Iris pigment epithelial cell (primary cell): ENCODE data around the gene CDCA5.

ENCODE experiments used
- DNase-seq: peaks from one replicate; pipeline ENCODE4 v3.0.0-alpha.2; 2011; ENCODE audit warnings: low read depth

The CDCA5 gene, protein sequence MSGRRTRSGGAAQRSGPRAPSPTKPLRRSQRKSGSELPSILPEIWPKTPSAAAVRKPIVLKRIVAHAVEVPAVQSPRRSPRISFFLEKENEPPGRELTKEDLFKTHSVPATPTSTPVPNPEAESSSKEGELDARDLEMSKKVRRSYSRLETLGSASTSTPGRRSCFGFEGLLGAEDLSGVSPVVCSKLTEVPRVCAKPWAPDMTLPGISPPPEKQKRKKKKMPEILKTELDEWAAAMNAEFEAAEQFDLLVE

DNA sequence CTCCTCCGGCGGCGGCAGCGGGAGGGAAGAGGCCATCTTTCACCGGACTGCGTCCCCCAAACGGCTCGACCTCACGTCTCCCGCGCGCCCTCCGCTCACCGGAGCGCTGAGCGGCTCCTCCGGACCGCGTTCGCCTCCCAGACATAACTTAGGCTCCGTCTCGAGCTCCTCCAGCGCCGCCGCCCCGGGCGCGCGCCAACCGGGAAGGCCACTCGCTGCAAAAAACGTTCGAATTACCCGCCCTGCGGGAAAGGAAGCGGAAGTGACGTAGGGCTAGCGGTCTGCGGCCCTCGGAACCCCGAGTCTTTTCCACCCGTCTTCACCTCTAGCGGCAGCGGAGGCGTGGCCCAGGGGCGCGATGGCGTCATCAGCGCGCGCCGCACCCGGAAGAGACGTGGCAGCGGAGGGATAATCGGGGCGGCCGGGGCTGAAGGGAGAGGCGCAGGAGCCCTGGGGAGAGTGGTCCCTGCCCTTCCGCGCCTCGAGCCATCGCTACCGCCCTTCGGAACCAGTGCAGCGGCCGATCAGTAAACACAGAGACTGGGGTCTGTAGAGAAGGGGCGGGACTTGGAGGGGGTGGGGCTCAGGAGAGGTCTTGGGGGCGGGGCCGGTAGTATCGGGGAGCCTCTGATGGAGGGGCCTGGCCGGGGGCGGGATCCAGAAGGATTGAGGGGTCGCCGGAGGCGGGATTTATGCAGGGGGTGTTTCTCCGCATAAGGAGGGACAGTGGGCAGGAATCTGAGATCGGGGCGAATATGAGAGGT, at the start of gene CDCA5, which contains the start of gene ZFPL1:
TSS of gene CDCA5 (minus strand) at position 207 of the 764 bp plus-strand sequence. CDS start at position 145, 62 bp downstream.
TSS of gene ZFPL1 (plus strand) at position 389 of the 764 bp plus-strand sequence. CDS start 477 bp downstream, outside the sequence.
- peak; percentile 96 for DNase-seq

DNA sequence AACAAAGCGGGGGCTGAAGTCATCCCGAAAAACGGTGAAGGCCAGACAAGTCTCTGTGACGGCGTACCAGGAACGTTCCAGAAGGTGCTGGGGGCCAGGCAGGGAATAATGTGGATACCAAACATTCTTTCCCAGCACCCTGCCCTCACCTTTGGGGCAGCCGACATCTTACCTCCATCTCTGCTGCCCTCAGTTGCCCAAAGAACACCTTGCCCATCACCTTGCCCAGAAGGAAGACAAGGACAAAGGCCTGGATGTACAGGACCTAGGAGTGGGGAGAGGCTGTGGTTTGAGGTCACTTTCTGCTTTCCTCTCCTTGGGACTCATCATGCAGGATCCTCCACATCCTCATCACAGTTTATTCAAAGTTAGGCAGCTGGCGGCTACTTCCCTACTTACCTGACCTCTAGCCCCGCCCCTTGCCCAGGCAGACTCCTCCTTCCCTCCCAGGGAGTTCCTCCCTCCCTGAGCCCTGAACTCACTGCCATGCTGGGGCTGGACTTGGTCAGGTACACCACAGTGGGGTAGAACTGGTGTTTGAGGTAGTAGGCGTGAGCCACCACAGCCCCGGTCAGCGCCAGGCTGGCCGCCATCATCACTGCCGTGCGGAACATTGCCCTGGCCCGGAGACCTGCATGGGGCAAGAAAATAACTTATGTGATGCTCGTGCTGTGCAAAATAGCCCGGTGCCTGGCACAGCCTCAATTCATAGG, 49.3 kb upstream of the CDCA5 start:
- no peak for DNase-seq

DNA sequence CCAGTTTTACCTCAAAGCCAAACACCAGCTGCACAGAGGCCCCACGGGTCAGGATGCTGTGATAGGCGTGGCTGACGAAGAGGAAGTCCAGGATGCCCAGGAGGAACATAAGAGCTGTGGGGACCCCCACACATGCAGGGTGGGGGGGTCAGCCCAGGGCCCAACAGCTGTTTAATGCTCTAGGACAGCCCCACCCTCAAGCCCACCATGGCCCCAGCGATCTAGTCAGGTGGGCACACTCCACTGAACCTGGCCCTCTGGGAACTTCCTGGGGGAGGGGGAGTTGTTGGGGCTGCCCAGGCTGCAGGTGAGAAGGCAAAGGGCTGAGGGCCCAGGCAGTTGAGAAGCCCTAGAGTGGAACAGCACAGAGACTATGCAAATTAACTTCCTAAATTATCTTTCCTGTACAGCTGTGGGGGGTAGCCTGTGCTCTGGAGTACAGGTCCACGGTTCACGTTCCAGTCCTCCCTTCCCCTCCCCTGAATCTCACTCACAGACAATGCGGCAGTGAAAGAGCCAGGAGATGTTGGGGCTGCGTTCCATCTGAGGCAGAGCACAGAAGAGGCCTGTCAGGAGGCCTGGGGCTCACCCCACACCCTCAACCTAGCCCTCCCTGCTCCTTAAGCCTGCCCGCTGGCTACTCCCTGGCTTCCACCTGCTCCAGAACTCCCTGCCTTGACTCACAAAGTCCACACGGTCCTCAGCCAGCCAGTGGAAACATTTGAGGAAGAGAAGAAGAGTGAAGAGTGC, 48.6 kb upstream of the CDCA5 start:
- DNase-seq, result no peak

DNA sequence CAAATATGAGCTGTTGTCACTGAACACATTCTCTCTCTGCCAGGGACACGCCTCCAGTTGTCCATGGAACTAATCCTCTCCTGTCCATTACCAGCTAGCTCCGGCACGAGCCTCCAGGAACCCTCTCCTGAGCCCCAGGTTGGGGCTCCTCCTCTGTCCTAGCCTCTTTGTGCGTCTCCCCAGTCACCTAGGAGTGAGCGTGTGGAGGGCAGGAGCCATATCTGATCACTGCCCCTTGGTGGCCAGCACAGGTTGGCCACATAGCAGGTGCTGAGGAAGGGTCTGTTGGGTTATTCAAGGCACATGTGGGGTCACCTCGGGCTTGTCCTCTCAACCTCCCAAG, 48.0 kb upstream of the CDCA5 start:
- DNase-seq, result no peak

DNA sequence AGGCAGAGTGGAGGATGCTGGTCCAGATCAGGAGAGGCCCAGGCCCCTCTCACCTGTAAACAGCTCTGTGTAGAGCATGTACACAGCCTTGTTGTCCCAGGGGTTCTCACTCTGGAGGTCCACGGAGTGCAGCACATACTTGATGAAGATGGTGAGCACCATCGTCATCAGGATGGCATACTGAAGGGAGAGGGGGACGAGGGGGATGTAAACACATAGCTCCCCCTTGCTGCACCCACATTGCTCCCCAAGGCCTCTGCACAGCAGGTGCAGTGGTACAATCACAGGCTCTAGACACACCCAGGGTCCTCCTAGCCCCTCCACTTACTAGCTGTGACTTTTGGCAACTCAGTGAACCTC, 47.6 kb upstream of the CDCA5 start:
- no peak for DNase-seq

DNA sequence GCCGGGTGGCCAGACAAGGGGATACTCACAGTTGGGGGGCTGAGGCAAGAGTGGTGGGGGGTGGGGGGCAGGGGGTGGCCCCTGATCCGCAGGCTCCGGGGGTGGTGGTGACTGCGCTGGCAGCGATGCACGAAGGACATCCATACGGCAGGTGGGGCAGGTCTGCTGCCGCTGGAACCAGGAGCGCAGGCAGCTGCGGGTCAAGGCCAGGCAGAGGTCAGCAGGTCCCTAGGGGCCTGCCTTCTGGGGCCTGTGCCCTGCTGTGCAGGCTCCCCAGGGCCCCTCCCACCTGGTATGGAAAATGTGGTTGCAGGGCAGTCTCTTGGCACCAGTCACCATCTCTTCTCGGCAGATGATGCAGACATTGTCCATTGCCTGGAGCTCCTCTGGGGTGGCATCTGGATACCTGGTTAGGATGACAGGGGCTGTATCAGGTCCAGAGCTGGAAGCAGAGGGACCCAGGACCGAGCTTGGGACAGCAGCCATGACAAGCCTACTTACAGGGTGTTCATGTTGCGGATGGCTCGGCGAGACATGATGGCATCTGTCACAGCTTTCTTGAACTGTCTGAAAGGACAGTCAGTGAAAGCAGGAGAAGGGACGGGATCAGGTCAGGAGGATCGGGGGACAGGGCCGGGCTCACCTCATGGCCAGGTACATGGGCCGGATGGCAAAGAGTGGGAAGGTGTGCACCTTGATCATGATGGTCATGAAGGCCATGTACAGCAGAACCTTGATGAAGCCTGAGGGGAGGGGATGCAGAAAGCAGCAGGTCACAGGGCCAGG, 47.0 kb upstream of the CDCA5 start:
- DNase-seq, result no peak

GRCh38 chr11:65129649-65130441, 46.0 kb upstream of the CDCA5 start:
- DNase-seq, result no peak

- DNase-seq, result no peak
Observed at GRCh38 chr11:65128182-65129145, 44.6 kb upstream of the CDCA5 start.

GRCh38 chr11:65127473-65128181, 43.8 kb upstream of the CDCA5 start:
- no peak for DNase-seq

GRCh38 chr11:65126624-65127274, 42.9 kb upstream of the CDCA5 start:
- DNase-seq, result no peak

GRCh38 chr11:65125197-65126056, 41.6 kb upstream of the CDCA5 start:
- no peak for DNase-seq

- no peak for DNase-seq
Observed at GRCh38 chr11:65124480-65125196, 40.8 kb upstream of the CDCA5 start.

DNA sequence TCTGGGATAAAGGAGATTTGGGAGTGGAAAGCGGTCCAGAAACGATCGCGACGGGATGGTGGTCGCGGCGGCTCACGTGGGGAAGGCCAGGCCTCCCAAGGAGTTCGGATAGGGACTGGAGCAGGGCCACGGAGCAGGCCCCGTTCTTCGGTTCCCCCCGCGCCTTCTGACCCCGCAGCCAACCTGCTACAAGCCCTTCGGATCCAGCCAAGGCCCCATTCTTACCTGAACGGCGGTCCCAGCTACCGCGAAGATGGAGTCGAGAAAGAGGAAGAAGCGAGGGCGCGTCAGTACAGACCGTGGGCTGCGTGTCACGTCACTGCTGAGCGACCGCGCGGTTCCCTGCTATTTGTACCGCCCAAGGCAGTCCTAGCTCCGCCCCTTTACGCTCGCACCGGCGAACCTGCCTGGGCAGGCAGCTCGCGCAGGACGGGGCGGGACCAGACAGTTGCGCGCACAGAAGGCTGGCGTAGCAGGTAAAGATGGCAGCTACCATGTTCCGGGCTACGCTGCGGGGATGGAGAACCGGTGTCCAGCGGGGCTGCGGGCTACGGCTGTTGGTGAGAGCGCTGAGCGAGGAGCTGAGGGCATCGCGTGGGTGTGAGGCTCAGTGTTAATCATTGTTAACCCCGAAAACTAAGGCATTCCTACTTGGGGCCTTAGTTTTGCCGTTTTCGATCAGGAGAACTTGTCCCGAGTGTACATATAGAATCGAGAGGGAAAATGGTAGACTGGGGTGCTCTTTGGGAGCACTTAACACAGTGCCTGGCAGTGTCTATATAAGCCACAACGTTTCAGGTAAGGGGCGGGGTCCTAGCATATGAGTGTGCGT, 38.2 kb upstream of the CDCA5 start, which contains the start of the genes FAU and MRPL49:
TSS of gene FAU (minus strand) at position 270 of the 832 bp plus-strand sequence. CDS start 321 bp downstream, outside the sequence.
TSS of gene MRPL49 (plus strand) at position 457 of the 832 bp plus-strand sequence. CDS start at position 483, 26 bp downstream.
- DNase-seq, result peak; percentile 99

- DNase-seq, result no peak
Observed at GRCh38 chr11:65121447-65121864, 37.6 kb upstream of the CDCA5 start.

GRCh38 chr11:65120831-65121230, 37.0 kb upstream of the CDCA5 start:
- DNase-seq, result no peak
